Ascending aorta (tissue), 2 donors: ENCODE results near the gene CCDC137. TPM values are rescaled to one million over a fixed set of nuclear protein-coding genes. Genes with fewer than 3 reads are reported as not detected.

Source experiments
- DNase-seq, 2 donors: peaks; one replicate each; pipeline ENCODE4 v3.0.0-alpha.2; 2019; ENCODE audit warnings: low spot score in 2 of 2
- H3K27ac ChIP-seq, 2 donors: fragments of 200-600 bp; sonication (generic); one replicate each; pipeline ENCODE4 v1.5.1; 2016 to 2017; ENCODE audit warnings: mild to moderate bottlenecking in 1 of 2
- H3K27me3 ChIP-seq: fragments of 200-600 bp; sonication (generic); one replicate; pipeline ENCODE4 v1.5.1; 2017
- H3K36me3 ChIP-seq, 2 donors: fragments of 200-600 bp; sonication (generic); one replicate each; pipeline ENCODE4 v1.5.1; 2016
- H3K4me1 ChIP-seq, 2 donors: fragments of 200-600 bp; sonication (generic); one replicate each; pipeline ENCODE4 v1.5.1; 2016 to 2017; ENCODE audit warnings: mild to moderate bottlenecking in 1 of 2
- H3K4me3 ChIP-seq, 2 donors: fragments of 200-600 bp; sonication (generic); one replicate each; pipeline ENCODE4 v1.5.1; 2016 to 2017; ENCODE audit warnings: mild to moderate bottlenecking in 1 of 2
- H3K9me3 ChIP-seq, 2 donors: fragments of 200-600 bp; sonication (generic); one replicate each; pipeline ENCODE4 v1.5.1; 2016
- CTCF ChIP-seq, 3 experiments: fragments of 200-600 bp in 2 of 3; fragments of 450-650 bp in 1 of 3; sonication (generic) in 2 of 3; IDR thresholded peaks; one replicate each; pipeline ENCODE4 v1.5.1; 2016 to 2019; ENCODE audit warnings: antibody characterized with exemption in 3 of 3, mild to moderate bottlenecking in 1 of 3, moderate library complexity in 1 of 3
- intact Hi-C: fragments of 100-400 bp; cut with DNase I; formaldehyde crosslinking; loops from one replicate; pipeline ENCODE4 v1.15.1; 2023
- total RNA-seq: library from RNA; depleted of rRNA; stranded (reverse); fragments of >200 nt; gene quantifications from one replicate; pipeline ENCODE4 v1.1.0, GENCODE V29; 2016

CCDC137 gene
- total RNA-seq, 1 donor from 2014 or later = 15.8 TPM

GRCh38 chr17:81652906-81653771, 13.4 kb upstream of the CCDC137 start:
- Histone ChIP-seq H3K4me3 (no peak overlapping the region), H3K4me1 (no peaks in the 10 kb centered on the region), H3K36me3 (no peaks in the 10 kb centered on the region), H3K9me3 (peaks cover 0 to 4% of the 10 kb centered on the region in 2 donors), H3K27me3 (peaks cover 5% of the 10 kb centered on the region), H3K27ac (no peak overlapping the region)
- no peak for DNase-seq
- intact Hi-C loops = no loop called here
- no peak for TF ChIP-seq CTCF (IDR thresholded peaks at IDR 0.05)

GRCh38 chr17:81655378-81656117, 11.0 kb upstream of the CCDC137 start:
- H3K36me3 ChIP-seq = no peaks in the 10 kb centered on the region
- no peak overlapping the region for H3K27ac ChIP-seq
- no peak overlapping the region for H3K4me3 ChIP-seq
- intact Hi-C loops = no loop called here
- H3K27me3 ChIP-seq = peaks cover 5% of the 10 kb centered on the region
- no peaks in the 10 kb centered on the region for H3K4me1 ChIP-seq
- no peaks in the 10 kb centered on the region for H3K9me3 ChIP-seq
- no peak for TF ChIP-seq CTCF (IDR thresholded peaks at IDR 0.05)
- no peak for DNase-seq

GRCh38 chr17:81656118-81656743, 10.3 kb upstream of the CCDC137 start, which contains the start of gene PDE6G:
Gene PDE6G (minus strand): TSS chr17:81656542. CDS start chr17:81653305, 3,237 bp downstream.
- intact Hi-C loops = no loop called here
- no peak for DNase-seq
- peaks cover 5% of the 10 kb centered on the region for H3K27me3 ChIP-seq
- H3K27ac ChIP-seq = no peak within 1 kb of the TSS
- no peaks in the 10 kb centered on the region for H3K36me3 ChIP-seq
- H3K4me3 ChIP-seq = no peak within 1 kb of the TSS
- no peaks in the 10 kb centered on the region for H3K9me3 ChIP-seq
- TF ChIP-seq CTCF (IDR thresholded peaks at IDR 0.05) = no peak
- H3K4me1 ChIP-seq = no peaks in the 10 kb centered on the region

- no peak overlapping the region for H3K4me3 ChIP-seq
- TF ChIP-seq CTCF (IDR thresholded peaks at IDR 0.05) = no peak
- H3K9me3 ChIP-seq = no peaks in the 10 kb centered on the region
- intact Hi-C loops = no loop called here
- DNase-seq = no peak
- H3K27me3 ChIP-seq = peaks cover 5% of the 10 kb centered on the region
- H3K27ac ChIP-seq = no peak overlapping the region
- no peaks in the 10 kb centered on the region for H3K36me3 ChIP-seq
- H3K4me1 ChIP-seq = no peaks in the 10 kb centered on the region
Observed at GRCh38 chr17:81656835-81657234, 9.7 kb upstream of the CCDC137 start.

GRCh38 chr17:81659038-81659437, 7.5 kb upstream of the CCDC137 start:
- DNase-seq = no peak
- Histone ChIP-seq H3K36me3 (no peaks in the 10 kb centered on the region), H3K4me3 (no peak overlapping the region), H3K9me3 (no peaks in the 10 kb centered on the region), H3K4me1 (no peaks in the 10 kb centered on the region), H3K27ac (no peak overlapping the region), H3K27me3 (peaks cover 5% of the 10 kb centered on the region)
- intact Hi-C loops = no loop called here
- no peak for TF ChIP-seq CTCF (IDR thresholded peaks at IDR 0.05)
